ENCODE measurements around the gene GNG14. TPM values are rescaled to one million over a fixed set of nuclear protein-coding genes. Genes with fewer than 3 reads are reported as not detected.

Gene GNG14
- total and polyA plus RNA-seq, 10 of the 15 experiments (the other 5 are each of a cell fraction or from before 2014, with no cell fraction given), result not detected

DNA sequence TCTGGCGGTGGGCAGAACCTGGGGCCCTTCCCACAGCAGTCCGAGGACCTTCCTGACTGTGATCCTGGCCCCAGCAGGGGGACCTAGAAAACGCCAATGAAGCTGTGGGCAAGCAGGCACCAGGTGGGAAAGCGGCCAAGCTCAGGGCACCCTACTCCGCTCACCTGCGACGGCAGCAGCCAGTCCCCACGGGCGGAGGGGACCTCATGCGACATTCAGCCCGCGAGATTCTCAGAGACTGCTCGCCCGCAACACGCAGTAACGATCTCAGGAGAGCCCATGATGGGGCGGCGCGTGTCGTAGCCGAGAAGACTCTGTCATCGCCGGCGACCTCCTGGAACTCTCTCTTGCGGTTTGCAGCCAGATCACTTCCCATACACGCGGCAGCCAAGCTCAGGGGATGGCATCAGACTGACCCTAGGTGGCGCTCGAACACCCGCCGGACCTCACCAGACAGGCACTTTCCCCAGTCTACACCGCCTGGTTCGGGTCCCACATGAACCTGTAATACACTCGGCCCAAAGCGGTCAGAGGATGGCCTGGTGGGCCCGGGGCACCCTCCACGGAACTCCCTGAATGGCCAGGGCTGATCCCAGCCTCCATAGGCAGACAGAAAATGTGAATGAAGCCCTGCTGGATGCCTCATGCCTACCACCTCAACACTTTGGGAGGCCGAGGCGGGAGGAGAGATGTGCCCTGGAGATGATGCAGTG lies 47.7 kb upstream of the GNG14 start (continued):
- TF ChIP-seq, protein P1, sequence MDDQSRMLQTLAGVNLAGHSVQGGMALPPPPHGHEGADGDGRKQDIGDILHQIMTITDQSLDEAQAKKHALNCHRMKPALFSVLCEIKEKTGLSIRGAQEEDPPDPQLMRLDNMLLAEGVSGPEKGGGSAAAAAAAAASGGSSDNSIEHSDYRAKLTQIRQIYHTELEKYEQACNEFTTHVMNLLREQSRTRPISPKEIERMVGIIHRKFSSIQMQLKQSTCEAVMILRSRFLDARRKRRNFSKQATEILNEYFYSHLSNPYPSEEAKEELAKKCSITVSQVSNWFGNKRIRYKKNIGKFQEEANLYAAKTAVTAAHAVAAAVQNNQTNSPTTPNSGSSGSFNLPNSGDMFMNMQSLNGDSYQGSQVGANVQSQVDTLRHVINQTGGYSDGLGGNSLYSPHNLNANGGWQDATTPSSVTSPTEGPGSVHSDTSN (IDR thresholded peaks at IDR 0.05; ENCODE audit: insufficient replicate concordance, low read depth, low read length), result no peak
- TF ChIP-seq, protein P2, sequence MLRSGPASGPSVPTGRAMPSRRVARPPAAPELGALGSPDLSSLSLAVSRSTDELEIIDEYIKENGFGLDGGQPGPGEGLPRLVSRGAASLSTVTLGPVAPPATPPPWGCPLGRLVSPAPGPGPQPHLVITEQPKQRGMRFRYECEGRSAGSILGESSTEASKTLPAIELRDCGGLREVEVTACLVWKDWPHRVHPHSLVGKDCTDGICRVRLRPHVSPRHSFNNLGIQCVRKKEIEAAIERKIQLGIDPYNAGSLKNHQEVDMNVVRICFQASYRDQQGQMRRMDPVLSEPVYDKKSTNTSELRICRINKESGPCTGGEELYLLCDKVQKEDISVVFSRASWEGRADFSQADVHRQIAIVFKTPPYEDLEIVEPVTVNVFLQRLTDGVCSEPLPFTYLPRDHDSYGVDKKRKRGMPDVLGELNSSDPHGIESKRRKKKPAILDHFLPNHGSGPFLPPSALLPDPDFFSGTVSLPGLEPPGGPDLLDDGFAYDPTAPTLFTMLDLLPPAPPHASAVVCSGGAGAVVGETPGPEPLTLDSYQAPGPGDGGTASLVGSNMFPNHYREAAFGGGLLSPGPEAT (IDR thresholded peaks at IDR 0.05; ENCODE audit: low read depth), result no peak
- TF ChIP-seq, protein P3, sequence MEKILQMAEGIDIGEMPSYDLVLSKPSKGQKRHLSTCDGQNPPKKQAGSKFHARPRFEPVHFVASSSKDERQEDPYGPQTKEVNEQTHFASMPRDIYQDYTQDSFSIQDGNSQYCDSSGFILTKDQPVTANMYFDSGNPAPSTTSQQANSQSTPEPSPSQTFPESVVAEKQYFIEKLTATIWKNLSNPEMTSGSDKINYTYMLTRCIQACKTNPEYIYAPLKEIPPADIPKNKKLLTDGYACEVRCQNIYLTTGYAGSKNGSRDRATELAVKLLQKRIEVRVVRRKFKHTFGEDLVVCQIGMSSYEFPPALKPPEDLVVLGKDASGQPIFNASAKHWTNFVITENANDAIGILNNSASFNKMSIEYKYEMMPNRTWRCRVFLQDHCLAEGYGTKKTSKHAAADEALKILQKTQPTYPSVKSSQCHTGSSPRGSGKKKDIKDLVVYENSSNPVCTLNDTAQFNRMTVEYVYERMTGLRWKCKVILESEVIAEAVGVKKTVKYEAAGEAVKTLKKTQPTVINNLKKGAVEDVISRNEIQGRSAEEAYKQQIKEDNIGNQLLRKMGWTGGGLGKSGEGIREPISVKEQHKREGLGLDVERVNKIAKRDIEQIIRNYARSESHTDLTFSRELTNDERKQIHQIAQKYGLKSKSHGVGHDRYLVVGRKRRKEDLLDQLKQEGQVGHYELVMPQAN (conservative IDR thresholded peaks at IDR 0.05), result no peak
- TF ChIP-seq PAX8 (IDR thresholded peaks at IDR 0.05) (no peak), SIX5 (IDR thresholded peaks at IDR 0.05; ENCODE audit: low read depth, low read length, severe bottlenecking) (no peak), NFYA (IDR thresholded peaks at IDR 0.05; ENCODE audit: borderline replicate concordance, low read depth, low read length) (no peak), KLF5 (IDR thresholded peaks at IDR 0.05; ENCODE audit: partially characterized antibody) (peak; percentile 39), SMARCA5 (IDR thresholded peaks at IDR 0.05) (0 out of 2 replicates have a peak, but pooled peaks have one; percentile 74), FOXK2 (IDR thresholded peaks at IDR 0.05) (no peak), CHD2 (IDR thresholded peaks at IDR 0.05; ENCODE audit: borderline replicate concordance, low read depth, low read length) (no peak), HDAC2 (IDR thresholded peaks at IDR 0.05) (no peak), RCOR1 (conservative IDR thresholded peaks at IDR 0.05; ENCODE audit: low read depth, low read length) (peak; percentile 56; the same call in 1 of the 2 replicates), JUNB (IDR thresholded peaks at IDR 0.05) (no peak), ZBED1 (IDR thresholded peaks at IDR 0.05; ENCODE audit: borderline replicate concordance) (no peak), CREB1 (IDR thresholded peaks at IDR 0.05; ENCODE audit: low read depth) (peak; percentile 65), BACH1 (IDR thresholded peaks at IDR 0.05; ENCODE audit: borderline replicate concordance) (no peak), GATAD2B (conservative IDR thresholded peaks at IDR 0.05; ENCODE audit: low read depth) (peak; percentile 73; the same call in 1 of the 2 replicates), PML (IDR thresholded peaks at IDR 0.05; ENCODE audit: low read length) (no peak)
- TF ChIP-seq, protein P4, sequence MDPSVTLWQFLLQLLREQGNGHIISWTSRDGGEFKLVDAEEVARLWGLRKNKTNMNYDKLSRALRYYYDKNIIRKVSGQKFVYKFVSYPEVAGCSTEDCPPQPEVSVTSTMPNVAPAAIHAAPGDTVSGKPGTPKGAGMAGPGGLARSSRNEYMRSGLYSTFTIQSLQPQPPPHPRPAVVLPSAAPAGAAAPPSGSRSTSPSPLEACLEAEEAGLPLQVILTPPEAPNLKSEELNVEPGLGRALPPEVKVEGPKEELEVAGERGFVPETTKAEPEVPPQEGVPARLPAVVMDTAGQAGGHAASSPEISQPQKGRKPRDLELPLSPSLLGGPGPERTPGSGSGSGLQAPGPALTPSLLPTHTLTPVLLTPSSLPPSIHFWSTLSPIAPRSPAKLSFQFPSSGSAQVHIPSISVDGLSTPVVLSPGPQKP (IDR thresholded peaks at IDR 0.05; ENCODE audit: low read depth, low read length), result no peak
- TF ChIP-seq, protein P5, sequence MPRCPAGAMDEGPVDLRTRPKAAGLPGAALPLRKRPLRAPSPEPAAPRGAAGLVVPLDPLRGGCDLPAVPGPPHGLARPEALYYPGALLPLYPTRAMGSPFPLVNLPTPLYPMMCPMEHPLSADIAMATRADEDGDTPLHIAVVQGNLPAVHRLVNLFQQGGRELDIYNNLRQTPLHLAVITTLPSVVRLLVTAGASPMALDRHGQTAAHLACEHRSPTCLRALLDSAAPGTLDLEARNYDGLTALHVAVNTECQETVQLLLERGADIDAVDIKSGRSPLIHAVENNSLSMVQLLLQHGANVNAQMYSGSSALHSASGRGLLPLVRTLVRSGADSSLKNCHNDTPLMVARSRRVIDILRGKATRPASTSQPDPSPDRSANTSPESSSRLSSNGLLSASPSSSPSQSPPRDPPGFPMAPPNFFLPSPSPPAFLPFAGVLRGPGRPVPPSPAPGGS (IDR thresholded peaks at IDR 0.05; ENCODE audit: borderline replicate concordance, insufficient read depth, low read depth, low read length, poor library complexity, severe bottlenecking), result no peak
- TF ChIP-seq, protein P6, sequence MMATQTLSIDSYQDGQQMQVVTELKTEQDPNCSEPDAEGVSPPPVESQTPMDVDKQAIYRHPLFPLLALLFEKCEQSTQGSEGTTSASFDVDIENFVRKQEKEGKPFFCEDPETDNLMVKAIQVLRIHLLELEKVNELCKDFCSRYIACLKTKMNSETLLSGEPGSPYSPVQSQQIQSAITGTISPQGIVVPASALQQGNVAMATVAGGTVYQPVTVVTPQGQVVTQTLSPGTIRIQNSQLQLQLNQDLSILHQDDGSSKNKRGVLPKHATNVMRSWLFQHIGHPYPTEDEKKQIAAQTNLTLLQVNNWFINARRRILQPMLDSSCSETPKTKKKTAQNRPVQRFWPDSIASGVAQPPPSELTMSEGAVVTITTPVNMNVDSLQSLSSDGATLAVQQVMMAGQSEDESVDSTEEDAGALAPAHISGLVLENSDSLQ (IDR thresholded peaks at IDR 0.05), result peak; percentile 25; the same call in 1 of the 2 replicates
